Glomerular endothelial cell (primary cell): ENCODE results near the gene SETDB1. TPM values are rescaled to one million over a fixed set of nuclear protein-coding genes. Genes with fewer than 3 reads are reported as not detected.

Experiments
- total RNA-seq: library from RNA; depleted of rRNA; stranded (reverse); fragments of >200 nt; gene quantifications from 2 replicates; pipeline ENCODE4 v1.2.3, GENCODE V29; 2015

The SETDB1 gene
- total RNA-seq, 1 donor from 2014 or later = 29.5 TPM

Other genes with a start within 250 kb of the SETDB1 start
- 20.4 and 41.5 TPM in 2 replicates for gene GOLPH3L, start 229.2 kb upstream of the SETDB1 start, total RNA-seq
- 0.47 TPM in 1 of 2 replicates, not detected in the other for gene HORMAD1, start 205.5 kb upstream of the SETDB1 start, total RNA-seq
- 87.7 and 137 TPM in 2 replicates for gene CTSS, start 160.6 kb upstream of the SETDB1 start, total RNA-seq
- 2.3 and 5.5 TPM in 2 replicates for gene CTSK, start 118.1 kb upstream of the SETDB1 start, total RNA-seq
- gene ARNT, start 49.8 kb upstream of the SETDB1 start, total RNA-seq = 20.4 and 28.1 TPM in 2 replicates
- gene CTXND2, start 39.2 kb upstream of the SETDB1 start, total RNA-seq = not detected in 2 replicates
- gene CERS2, start 48.5 kb downstream of the SETDB1 start, total RNA-seq = 109 and 139 TPM in 2 replicates
- 0.19 TPM in 1 of 2 replicates, not detected in the other for gene ANXA9, start 55.9 kb downstream of the SETDB1 start, total RNA-seq
- gene MINDY1, start 80.5 kb downstream of the SETDB1 start, total RNA-seq = 12.5 and 17.9 TPM in 2 replicates
- 4.5 and 6.1 TPM in 2 replicates for gene PRUNE1, start 82.1 kb downstream of the SETDB1 start, total RNA-seq
- gene BNIPL, start 110.2 kb downstream of the SETDB1 start, total RNA-seq = not detected in 2 replicates
- gene C1orf56, start 121.4 kb downstream of the SETDB1 start, total RNA-seq = 2.4 and 2.9 TPM in 2 replicates
- 69.4 and 73.9 TPM in 2 replicates for gene CDC42SE1, start 133.3 kb downstream of the SETDB1 start, total RNA-seq
- 25.1 and 27.6 TPM in 2 replicates for gene MLLT11, start 134.0 kb downstream of the SETDB1 start, total RNA-seq
- gene GABPB2, start 144.4 kb downstream of the SETDB1 start, total RNA-seq = 3.4 and 7.4 TPM in 2 replicates
- gene SEMA6C, start 220.3 kb downstream of the SETDB1 start, total RNA-seq = 20.2 and 28.1 TPM in 2 replicates
- gene TNFAIP8L2, start 230.3 kb downstream of the SETDB1 start, total RNA-seq = not detected in 2 replicates
- gene LYSMD1, start 239.5 kb downstream of the SETDB1 start, total RNA-seq = 4.7 and 5.9 TPM in 2 replicates
- 39.3 and 42.6 TPM in 2 replicates for gene SCNM1, start 239.8 kb downstream of the SETDB1 start, total RNA-seq
- not detected in 2 replicates for gene TMOD4, start 249.6 kb downstream of the SETDB1 start, total RNA-seq